ENCODE measurements around the gene SEC61B. TPM values are rescaled to one million over a fixed set of nuclear protein-coding genes. Genes with fewer than 3 reads are reported as not detected.
"Not testable (repeated sequence)": the region's sequence is repeated elsewhere in the genome, so short reads cannot be mapped to it uniquely, and the experiment has no call there.

The SEC61B gene
- total RNA-seq, 2 experiments from 2014 or later: 81.0 to 139 TPM

DNA sequence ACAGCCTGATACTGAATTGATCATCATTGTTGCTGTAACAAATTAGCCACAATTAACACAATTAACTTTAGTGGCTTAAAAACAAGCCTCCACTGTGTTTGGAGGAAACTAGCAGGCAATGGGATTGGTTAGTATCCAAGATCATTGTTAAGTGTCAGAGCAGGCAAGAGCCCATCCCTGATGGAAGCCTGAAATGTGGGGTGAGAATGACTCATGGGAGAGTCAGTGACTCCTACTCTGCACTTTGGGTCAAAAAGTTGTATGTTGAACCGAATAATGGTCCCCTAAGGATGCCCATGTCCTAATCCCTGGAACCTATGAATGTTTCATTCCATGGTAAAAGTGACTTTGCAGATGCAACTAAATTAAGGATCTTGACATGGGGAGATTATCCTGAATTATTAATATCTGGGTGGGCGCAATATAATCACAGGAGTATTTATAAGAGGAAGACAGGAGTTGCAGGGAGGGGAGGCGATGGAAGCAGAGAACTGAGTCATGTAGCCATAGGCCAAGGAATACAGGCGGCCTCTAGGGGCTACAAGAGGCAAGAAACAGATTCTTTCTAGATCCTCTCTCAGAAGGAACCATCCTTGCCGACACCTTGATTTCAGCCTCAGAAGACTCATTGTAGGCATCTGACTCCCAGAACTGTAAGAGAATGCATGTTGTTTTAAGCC, 29.2 kb upstream of the SEC61B start:
- intact Hi-C loops (cut with DNase I, micrococcal nuclease): no loop called here
- Mint-ChIP-seq H3K27ac (no peak overlapping the region), H3K27me3 (peaks cover 11% of the 10 kb centered on the region), H3K4me3 (no peak overlapping the region), H3K36me3 (ENCODE audit: low read depth) (no peaks in the 10 kb centered on the region), H3K9me3 (ENCODE audit: low read depth) (no peaks in the 10 kb centered on the region), H3K4me1 (peaks cover 4% of the 10 kb centered on the region)
- no peak for DNase-seq
- ChIA-PET POLR2A (no interaction called here), CTCF (interaction anchor here (1.0 to 1.6 kb wide), 2 partner anchors 8 to 618 kb away, joined by 3 to 7 read pairs; no protein-coding TSS in a partner anchor)
- no peak for ATAC-seq

- H3K4me1 Mint-ChIP-seq: peaks cover 4% of the 10 kb centered on the region
- H3K36me3 Mint-ChIP-seq (ENCODE audit: low read depth): no peaks in the 10 kb centered on the region
- ATAC-seq (no peak), DNase-seq (no peak)
- no peak overlapping the region for H3K4me3 Mint-ChIP-seq
- H3K9me3 Mint-ChIP-seq (ENCODE audit: low read depth): no peaks in the 10 kb centered on the region
- CTCF ChIA-PET: interaction anchor here (1.0 to 1.6 kb wide), 2 partner anchors 9 to 617 kb away, joined by 3 to 7 read pairs; no protein-coding TSS in a partner anchor
- POLR2A ChIA-PET: no interaction called here
- intact Hi-C loops (cut with DNase I, micrococcal nuclease): no loop called here
- H3K27me3 Mint-ChIP-seq: peaks cover 8% of the 10 kb centered on the region
- H3K27ac Mint-ChIP-seq: no peak overlapping the region
Measured at GRCh38 chr9:99193466-99193821, 28.6 kb upstream of the SEC61B start.

GRCh38 chr9:99196484-99196883, 25.6 kb upstream of the SEC61B start:
- CTCF ChIA-PET: interaction anchor here (2.0 kb wide), 1 partner anchor 10 kb away, joined by 5 read pairs; no protein-coding TSS in a partner anchor
- H3K36me3 Mint-ChIP-seq (ENCODE audit: low read depth); H3K27ac Mint-ChIP-seq; DNase-seq; H3K9me3 Mint-ChIP-seq (ENCODE audit: low read depth); H3K27me3 Mint-ChIP-seq; H3K4me3 Mint-ChIP-seq; POLR2A ChIA-PET; intact Hi-C loops (cut with DNase I, micrococcal nuclease); H3K4me1 Mint-ChIP-seq; ATAC-seq: not testable (repeated sequence)

- DNase-seq (no peak), ATAC-seq (no peak)
- Mint-ChIP-seq H3K9me3 (ENCODE audit: low read depth) (no peaks in the 10 kb centered on the region), H3K4me1 (peaks cover 4% of the 10 kb centered on the region), H3K36me3 (ENCODE audit: low read depth) (no peaks in the 10 kb centered on the region), H3K27me3 (peaks cover under 1% of the 10 kb centered on the region), H3K4me3 (no peak overlapping the region), H3K27ac (no peak overlapping the region)
- POLR2A ChIA-PET: no interaction called here
- CTCF ChIA-PET: interaction anchor here (0.6 to 2.0 kb wide), 3 partner anchors 10 to 469 kb away, joined by 3 to 5 read pairs (median 3); no protein-coding TSS in a partner anchor
- intact Hi-C loops (cut with DNase I, micrococcal nuclease): no loop called here
Measured at GRCh38 chr9:99197124-99197630, 24.9 kb upstream of the SEC61B start.

DNA sequence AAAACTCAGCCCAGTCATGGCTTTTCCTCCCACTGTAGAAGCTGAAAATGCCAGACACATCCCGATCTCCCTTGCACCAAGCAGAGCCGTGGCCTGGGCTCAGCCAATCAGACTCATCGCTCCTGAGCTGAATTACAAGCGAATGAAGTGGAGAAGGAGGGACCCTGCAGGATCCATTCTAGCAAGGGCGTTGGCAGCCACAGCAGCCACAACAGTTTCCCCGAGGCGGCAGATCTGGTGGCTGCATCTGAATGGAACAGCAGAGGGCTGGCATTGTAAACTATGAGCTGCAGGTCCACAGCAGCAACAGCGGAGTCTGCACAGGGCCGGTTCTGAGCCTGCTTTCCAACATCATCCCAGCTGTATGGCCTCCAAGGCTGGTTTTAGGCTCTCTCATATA, 24.1 kb upstream of the SEC61B start:
- Mint-ChIP-seq H3K27me3 (no peaks in the 10 kb centered on the region), H3K9me3 (ENCODE audit: low read depth) (no peaks in the 10 kb centered on the region), H3K36me3 (ENCODE audit: low read depth) (no peaks in the 10 kb centered on the region), H3K4me3 (no peak overlapping the region), H3K4me1 (peaks cover 4% of the 10 kb centered on the region), H3K27ac (no peak overlapping the region)
- ChIA-PET CTCF (interaction anchor here (0.6 to 2.0 kb wide), 4 partner anchors 11 to 41 kb away, joined by 3 to 5 read pairs (median 3); no protein-coding TSS in a partner anchor), POLR2A (no interaction called here)
- ATAC-seq: no peak
- no peak for DNase-seq
- intact Hi-C loops (cut with DNase I, micrococcal nuclease): no loop called here

- Mint-ChIP-seq H3K4me3 (no peak overlapping the region), H3K9me3 (ENCODE audit: low read depth) (no peaks in the 10 kb centered on the region), H3K27ac (no peak overlapping the region), H3K36me3 (ENCODE audit: low read depth) (no peaks in the 10 kb centered on the region), H3K4me1 (peaks cover 2% of the 10 kb centered on the region), H3K27me3 (no peaks in the 10 kb centered on the region)
- CTCF ChIA-PET: interaction anchor here (1.6 kb wide), 1 partner anchor 17 kb away, joined by 3 read pairs; no protein-coding TSS in a partner anchor
- ATAC-seq (no peak), DNase-seq (no peak)
- intact Hi-C loops (cut with DNase I, micrococcal nuclease): no loop called here
- POLR2A ChIA-PET: no interaction called here
Measured at GRCh38 chr9:99199938-99200539, 22.0 kb upstream of the SEC61B start.

DNA sequence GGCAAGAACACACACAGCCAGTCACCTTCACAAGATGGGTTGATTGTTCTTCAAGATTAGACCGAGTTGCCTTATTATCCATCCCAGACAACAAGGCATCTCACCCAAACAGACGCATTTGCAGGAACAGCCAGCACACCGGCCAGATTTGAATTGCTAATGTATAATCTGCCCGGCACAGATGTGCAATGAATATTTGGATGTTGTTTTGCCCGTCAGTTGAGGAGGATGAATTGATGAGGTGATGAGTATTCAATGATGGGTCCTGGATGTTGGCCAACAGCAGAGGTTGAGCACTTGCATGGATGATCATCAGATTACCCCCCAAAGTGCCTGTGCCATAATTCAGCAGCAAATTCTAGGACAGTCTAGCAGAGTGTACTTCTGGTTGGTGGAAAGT, 20.5 kb upstream of the SEC61B start:
- POLR2A ChIA-PET: no interaction called here
- CTCF ChIA-PET: interaction anchor here (1.5 kb wide), 1 partner anchor 30 kb away, joined by 4 read pairs; no protein-coding TSS in a partner anchor
- Mint-ChIP-seq H3K9me3 (ENCODE audit: low read depth) (peaks cover 2% of the 10 kb centered on the region), H3K36me3 (ENCODE audit: low read depth) (no peaks in the 10 kb centered on the region), H3K4me3 (no peak overlapping the region), H3K27me3 (no peaks in the 10 kb centered on the region), H3K27ac (no peak overlapping the region), H3K4me1 (peaks cover under 1% of the 10 kb centered on the region)
- no peak for ATAC-seq
- intact Hi-C loops (cut with DNase I, micrococcal nuclease): no loop called here
- DNase-seq: no peak

DNA sequence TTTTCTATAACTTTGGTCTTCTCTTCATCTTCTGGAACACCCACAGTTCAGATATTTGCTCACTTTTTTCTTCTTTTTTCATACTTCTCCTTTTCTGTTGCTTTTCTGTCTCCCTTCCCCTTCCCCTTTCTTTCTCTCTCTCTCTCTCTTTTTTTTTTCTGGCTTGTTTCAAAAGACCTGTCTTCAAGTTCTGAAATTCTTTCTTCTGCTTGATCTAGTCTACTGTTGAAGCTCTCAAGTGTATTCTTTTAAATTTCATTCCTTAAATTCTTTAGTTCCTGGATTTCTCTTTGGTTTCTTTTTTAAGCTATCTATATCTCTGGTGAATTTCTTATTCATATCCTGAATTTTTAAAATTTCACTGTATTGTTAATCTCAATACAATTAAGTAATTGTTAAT, 11.5 kb upstream of the SEC61B start:
- Mint-ChIP-seq H3K27ac (no peak overlapping the region), H3K4me1 (no peaks in the 10 kb centered on the region), H3K9me3 (ENCODE audit: low read depth) (peaks cover 29% of the 10 kb centered on the region), H3K27me3 (peaks cover 5% of the 10 kb centered on the region), H3K4me3 (no peak overlapping the region), H3K36me3 (ENCODE audit: low read depth) (peaks cover 14% of the 10 kb centered on the region)
- no peak for DNase-seq
- ATAC-seq: no peak
- intact Hi-C loops (cut with DNase I, micrococcal nuclease): no loop called here
- CTCF ChIA-PET: interaction anchor here (0.7 to 1.2 kb wide), 2 partner anchors 48 to 295 kb away, joined by 3 to 5 read pairs; no protein-coding TSS in a partner anchor
- POLR2A ChIA-PET: no interaction called here

DNA sequence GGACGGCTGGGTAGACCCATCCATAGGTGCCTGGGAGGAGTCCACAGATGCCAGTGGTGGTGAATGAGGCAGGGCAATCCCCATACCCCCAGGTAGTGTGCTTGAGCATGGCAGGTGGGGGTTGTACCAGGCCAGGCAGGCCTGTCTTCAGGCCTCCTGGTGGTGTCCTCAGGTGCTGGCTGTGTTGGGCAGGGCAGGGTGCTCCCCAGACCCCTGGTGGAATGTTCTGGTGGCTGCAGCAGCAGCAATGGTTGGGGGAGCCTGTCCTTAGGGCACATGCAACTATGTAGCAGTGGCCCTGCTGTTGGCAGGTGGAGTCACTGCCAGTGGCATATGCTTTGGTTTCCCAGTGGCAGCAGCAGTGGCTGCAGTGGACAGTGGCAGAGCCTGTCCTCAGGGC, 10.3 kb upstream of the SEC61B start:
- no peak for DNase-seq

DNA sequence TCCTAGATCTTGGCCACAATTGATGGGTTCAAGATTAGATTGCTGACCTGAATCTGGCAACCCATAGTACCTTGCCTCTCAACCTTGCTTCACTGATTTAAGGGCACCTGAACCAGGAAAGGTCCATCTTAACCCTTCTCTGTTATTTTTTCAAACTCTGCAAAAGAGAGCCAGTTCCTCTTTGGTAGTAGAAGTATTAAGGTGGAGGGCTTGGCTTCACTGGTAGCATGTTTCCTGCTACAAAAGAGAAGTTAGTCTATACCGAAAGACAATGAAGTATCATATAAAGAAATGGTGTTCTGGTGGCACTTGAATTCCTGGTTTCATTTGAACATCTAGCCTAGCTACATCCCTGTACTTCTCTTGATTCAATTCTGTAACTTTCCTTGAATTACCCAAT, 8.9 kb upstream of the SEC61B start:
- no peak for DNase-seq

More for the DNA sequence above, 10.3 kb upstream of the SEC61B start:
- ChIA-PET CTCF (interaction anchor here (1.0 to 1.8 kb wide), 2 partner anchors 10 to 27 kb away, joined by 5 read pairs; partner anchors contain the start of genes ALG2 and SEC61B), POLR2A (no interaction called here)
- intact Hi-C loops (cut with DNase I, micrococcal nuclease): no loop called here
- no peak overlapping the region for H3K4me3 Mint-ChIP-seq
- no peak for ATAC-seq
- H3K9me3 Mint-ChIP-seq (ENCODE audit: low read depth): peaks cover 26% of the 10 kb centered on the region
- H3K36me3 Mint-ChIP-seq (ENCODE audit: low read depth): peaks cover 21% of the 10 kb centered on the region
- no peak overlapping the region for H3K27ac Mint-ChIP-seq
- peaks cover under 1% of the 10 kb centered on the region for H3K4me1 Mint-ChIP-seq
- peaks cover 5% of the 10 kb centered on the region for H3K27me3 Mint-ChIP-seq

DNA sequence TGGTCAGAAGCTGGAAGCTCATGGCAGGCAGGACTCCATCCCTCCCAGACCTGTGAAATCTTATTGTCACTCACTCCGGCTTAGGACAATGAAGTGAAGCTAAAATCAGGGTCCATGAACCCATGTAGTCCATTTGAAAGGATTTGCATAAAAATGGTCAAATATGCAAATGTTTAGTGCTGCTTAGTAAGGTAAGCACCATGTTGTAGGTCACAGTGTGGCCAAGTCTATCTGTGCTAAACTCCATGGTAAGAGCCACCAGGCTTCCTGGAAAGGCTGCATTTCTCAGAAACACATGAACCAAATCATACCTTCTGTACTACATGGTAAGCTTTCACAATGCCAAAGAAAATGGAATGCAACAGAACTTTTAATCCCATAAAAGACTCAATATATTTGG, 6.0 kb upstream of the SEC61B start:
- ChIA-PET POLR2A (interaction anchor here (0.6 kb wide), 1 partner anchor 47 kb away, joined by 3 read pairs; no protein-coding TSS in a partner anchor), CTCF (interaction anchor here (0.8 to 1.2 kb wide), 2 partner anchors 9 to 15 kb away, joined by 3 to 4 read pairs; no protein-coding TSS in a partner anchor)
- Mint-ChIP-seq H3K36me3 (ENCODE audit: low read depth) (peaks cover 43% of the 10 kb centered on the region), H3K27ac (no peak overlapping the region), H3K4me3 (no peak overlapping the region), H3K4me1 (peaks cover 32% of the 10 kb centered on the region), H3K27me3 (no peaks in the 10 kb centered on the region), H3K9me3 (ENCODE audit: low read depth) (peaks cover 4% of the 10 kb centered on the region)
- intact Hi-C loops (cut with DNase I, micrococcal nuclease): no loop called here
- ATAC-seq (no peak), DNase-seq (no peak)

More for the DNA sequence above, 8.9 kb upstream of the SEC61B start:
- H3K4me3 Mint-ChIP-seq: no peak overlapping the region
- peaks cover 17% of the 10 kb centered on the region for H3K9me3 Mint-ChIP-seq (ENCODE audit: low read depth)
- peaks cover 32% of the 10 kb centered on the region for H3K36me3 Mint-ChIP-seq (ENCODE audit: low read depth)
- ATAC-seq: no peak
- H3K27me3 Mint-ChIP-seq: peaks cover 5% of the 10 kb centered on the region
- no peak overlapping the region for H3K27ac Mint-ChIP-seq
- ChIA-PET CTCF (interaction anchor here (0.6 to 1.0 kb wide), 2 partner anchors 18 to 79 kb away, joined by 3 read pairs; no protein-coding TSS in a partner anchor), POLR2A (no interaction called here)
- H3K4me1 Mint-ChIP-seq: peaks cover 11% of the 10 kb centered on the region
- intact Hi-C loops (cut with DNase I, micrococcal nuclease): no loop called here

Measured in activated CD4-positive, alpha-beta T cell treated with anti-CD3 and anti-CD28 coated beads for 36 hours (primary cell).